CD1c-positive myeloid dendritic cell (primary cell): ENCODE measurements around the gene SCNN1A.
"Not testable (repeated sequence)": the region's sequence is repeated elsewhere in the genome, so short reads cannot be mapped to it uniquely, and the experiment has no call there.

ENCODE experiments used
- DNase-seq: peaks from one replicate; pipeline ENCODE4 v3.0.0-alpha.2; 2016; ENCODE audit errors: extremely low spot score

Gene SCNN1A

DNA sequence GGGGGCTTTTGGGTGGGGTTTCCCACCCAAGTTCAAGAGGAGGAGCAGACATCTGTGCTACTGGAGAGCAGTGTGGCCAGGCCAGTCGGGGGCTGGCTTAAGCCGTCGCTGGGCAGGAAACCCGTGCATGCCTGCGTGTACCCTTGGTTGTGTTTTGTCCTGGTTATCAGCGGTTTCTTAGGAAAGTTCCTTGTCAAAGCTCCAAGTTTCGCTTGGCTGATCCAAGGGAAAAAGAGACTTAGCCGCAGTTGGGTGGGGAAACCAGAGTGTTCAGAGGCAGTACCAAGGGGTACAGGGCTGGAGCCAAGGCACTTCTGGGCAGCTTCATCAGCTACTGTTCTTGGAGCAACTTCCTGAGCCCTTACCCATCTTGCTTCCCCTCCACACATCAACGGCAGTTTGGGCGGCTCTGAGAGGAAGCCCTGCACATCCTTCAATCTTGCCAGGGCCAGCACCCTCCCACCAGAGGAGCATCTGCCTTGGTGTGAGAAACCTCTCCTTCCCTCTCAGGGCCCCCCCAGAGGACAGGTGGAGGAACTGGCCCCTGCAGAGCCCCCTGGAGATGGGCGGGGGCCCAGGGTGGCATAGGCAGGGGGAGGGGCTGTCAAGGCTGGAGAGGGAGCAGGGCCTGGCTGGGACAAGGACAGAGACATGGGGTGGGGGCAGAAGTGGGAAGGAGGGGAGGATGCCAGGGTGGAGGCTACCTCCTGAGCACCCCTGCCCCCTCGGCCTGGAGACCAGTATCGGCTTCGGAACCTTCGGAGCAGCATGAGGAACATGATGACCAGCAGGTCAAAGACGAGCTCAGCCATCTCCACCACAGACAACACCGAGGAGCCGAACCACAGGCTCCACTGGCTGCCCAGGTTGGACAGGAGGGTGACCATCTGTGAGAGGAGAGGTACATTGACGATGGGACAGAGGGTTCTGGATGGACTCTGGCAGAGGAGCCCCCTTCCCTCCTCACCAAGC lies 27.7 kb downstream of the SCNN1A start:
- DNase-seq, result no peak

DNA sequence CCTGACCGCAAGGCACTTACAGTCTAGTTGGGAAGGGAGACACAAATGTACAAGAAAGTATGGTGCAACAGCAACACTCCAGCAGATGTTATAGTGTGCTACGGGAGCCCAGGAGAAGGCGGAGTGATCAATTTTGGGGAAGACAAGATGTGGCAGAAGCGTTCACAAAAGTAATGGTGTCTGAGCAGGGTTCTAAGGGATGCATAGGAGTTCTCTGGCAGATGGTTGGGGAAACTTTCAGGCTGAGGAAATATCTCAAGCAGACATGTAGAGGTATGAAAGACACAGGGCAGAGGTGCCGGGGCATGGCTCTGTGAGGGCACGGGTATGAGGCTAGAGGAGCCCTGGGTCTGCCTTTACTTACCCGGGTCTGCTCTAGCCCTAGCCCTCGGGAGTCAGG lies 28.4 kb downstream of the SCNN1A start:
- no peak for DNase-seq

DNA sequence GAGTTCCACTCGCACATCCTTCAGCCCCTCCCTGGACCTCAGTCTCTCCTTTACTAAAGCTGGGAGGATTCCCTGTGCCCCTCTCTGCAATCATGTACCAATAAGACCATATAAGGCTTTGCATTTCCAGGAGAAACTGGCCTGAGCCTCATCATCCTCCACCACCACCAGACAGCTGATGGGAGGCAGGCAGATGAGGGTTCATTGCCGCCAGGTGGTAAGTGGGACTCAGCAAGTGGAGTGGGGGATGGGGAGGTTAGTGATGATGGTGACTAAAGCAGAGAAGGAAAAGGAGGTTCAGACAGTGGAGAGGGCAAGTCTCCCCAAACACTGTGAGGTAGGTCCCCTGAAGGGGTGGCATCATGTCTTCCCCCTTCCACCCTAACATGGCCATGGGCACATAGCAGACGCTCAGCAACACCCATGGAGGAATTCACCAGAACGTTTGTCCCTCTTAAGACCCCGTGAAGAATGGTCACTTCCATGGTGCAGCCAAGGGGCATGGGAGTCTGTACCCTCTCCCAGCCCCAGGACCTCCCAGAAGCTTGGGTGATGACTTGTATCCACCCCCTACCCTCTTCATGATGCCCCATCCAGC lies 29.0 kb downstream of the SCNN1A start:
- no peak for DNase-seq

DNA sequence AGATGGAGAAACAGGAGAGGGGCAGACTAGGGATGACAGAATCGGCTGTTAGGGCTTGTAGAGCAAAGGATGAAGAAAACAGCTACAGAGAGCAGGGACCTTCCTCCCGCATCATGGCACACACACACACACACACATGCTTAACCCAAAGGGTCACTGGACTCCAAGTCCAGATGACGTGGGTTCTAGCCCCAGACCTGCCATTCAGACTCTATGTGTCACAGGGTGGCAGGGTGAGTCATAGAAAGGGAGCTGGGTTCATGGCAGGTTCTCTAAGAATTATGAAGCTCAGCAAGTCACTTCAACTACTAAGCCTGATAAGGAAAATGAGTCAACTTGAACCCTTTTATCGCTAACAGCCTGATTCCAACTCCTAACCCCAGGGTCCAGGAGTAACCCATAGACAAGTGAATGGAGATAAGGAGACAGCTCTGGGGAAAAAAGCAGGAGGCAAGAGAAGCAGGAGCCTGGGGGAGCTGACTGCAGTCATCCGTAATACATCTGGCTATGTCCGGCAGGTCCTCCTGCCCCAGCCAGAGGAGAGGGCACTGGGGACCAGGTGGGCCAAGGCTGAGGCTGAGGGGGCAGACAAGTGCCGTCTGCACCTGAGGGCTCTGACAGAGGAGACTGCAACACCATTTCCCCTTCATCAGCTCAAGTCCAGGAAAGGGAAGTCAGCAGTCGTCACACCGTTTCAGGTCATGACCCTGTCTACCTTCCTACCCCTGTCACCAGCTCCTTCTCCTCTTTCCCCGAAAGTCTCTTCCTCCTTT lies 29.9 kb downstream of the SCNN1A start:
- DNase-seq, result peak; percentile 73

DNA sequence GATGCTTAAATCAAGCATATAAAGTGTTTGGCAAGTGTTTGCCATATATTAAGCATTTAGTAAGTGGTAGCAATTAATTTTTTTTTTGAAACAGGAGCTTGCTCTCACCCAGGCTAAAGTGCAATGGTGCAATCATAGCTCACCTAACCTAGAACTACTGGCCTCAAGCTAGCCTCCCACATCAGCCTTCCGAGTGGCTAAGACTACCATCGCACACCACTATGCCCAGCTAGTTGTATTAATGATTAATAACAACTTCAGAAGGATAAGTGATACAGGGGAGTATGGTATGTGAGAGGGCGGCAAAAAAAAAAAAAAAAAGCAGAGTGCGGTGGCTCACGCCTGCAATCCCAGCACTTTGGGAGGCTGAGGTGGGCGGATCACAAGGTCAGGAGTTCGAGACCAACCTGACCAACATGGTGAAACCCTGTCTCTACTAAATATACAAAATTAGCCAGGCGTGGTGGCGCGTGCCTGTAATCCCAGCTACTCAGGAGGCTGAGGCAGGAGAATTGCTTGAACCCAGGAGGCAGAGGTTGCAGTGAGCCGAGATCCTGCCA lies 31.2 kb downstream of the SCNN1A start:
- DNase-seq, result not testable (repeated sequence)

DNA sequence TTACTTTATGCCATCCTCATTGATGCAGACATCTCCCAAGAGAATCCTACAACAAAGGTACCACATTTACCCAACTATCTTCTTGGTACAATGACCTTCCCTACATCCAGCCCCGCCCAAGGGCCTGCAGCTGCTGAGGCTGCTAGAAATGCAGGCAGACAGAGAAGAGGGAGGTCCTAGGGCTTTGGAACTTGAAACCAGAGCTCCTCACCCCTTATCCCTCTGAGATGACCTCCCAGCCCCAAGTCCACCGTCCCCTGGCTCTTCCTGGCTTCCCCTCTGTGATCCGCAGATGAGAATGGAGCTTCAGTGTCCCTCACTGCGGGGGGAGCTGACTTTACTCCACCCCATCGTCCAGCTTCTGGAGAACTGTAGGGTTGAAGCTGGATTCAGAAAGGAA lies 31.8 kb downstream of the SCNN1A start:
- DNase-seq, result no peak

DNA sequence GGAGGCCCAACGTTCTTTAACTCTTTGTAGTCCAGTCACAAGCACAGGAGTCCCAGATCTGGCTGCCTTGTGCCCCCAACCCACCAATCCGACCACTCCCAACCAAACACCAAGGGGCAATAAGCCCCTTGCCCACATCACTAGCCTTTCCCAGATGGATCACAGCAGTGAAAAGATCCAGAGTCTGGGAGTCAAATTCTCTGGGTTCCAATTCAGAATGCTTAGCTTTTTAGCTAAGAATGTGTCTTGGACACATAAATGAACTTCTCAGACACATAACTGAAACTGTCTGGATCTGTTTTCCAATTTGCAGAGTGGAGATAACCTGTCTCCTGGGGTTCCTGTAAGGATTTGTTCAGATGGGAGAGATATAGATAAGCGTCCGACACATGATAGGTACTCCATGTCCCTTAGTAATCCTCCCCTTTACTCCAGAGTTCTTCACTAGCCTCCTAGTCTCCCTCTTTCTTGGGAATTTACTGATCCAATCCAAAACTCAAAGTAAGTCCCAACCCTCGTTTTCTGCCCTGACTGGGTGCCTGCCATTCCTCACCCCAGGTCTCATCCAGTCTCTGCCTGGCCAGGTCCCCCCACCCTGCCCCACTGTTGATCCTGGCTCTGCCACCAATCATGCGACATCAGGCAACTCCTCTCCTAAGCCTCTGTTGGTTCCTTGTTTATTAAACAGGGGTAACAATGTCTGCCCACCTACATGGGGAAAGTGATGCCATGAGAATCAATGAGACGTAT lies 33.0 kb downstream of the SCNN1A start:
- no peak for DNase-seq

DNA sequence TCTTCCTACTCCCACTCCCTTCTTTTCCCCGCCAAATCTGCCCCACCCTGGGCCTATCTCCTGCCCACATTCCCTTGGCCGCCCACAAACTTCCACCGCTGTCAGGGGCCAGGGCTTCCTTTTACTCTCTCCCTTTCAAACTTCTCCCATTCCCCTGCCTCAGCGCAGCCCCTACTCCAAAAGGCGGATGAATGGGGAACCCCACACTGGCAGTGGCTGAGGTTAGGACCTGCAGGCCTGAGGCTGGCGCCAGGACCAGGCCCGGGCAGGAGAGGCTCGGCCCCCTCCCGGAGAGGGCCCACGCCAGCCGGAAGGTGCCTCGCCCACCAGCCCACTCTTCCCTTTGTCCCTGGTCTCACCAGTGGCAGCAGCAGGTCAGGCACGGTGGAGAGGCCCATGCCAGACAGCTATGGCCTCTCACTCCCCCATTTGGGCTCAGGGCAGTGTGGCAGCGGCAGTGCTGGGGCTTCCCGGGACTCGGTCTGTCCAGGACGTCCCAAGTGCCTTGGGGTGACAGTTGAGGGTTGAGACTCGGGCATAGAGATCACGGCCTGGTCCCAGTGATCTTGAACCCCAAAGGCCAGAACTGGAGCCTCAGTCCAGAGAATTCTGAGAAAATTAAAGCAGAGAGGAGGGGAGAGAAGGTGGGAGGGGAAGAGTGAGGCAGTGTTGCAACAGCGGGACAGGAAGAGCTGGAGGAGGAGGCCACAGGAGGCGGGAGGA lies 33.8 kb downstream of the SCNN1A start, which contains the start of gene TNFRSF1A:
TSS of gene TNFRSF1A (minus strand) at position 660 of the 723 bp plus-strand sequence. CDS start at position 398, 262 bp downstream.
- peak; percentile 65 for DNase-seq

DNA sequence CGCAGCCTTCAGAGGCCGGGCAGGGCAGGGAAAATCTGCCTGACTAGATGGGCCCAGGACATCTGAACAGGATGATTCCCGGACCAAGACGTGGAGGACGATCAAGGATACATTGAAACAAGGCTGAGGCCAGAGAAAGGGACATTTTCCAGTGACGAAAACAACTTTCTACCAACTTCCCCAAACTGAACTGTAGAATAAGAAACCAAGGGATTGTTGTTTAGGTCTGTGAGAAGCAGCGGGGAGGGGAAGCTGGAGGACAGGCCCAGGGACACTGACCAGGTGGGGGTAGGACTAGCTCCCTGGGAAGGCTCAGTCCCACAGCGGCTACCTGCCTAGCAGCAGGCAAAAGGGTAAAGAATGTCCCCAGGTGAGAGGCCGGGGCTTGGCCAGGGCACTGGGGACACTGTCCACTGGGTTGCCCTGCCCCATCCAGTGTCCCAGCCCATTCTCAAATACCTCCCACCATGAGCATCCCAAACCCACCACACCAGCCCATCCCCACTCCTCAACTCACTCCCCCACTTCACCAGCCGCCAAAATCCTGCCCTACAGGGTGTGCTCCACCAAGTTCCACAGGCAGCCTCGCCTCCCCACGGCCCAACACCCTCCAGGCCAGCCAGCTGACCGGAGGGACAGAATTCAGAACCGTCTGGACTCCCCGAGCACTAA lies 34.5 kb downstream of the SCNN1A start:
- DNase-seq, result peak; percentile 73

DNA sequence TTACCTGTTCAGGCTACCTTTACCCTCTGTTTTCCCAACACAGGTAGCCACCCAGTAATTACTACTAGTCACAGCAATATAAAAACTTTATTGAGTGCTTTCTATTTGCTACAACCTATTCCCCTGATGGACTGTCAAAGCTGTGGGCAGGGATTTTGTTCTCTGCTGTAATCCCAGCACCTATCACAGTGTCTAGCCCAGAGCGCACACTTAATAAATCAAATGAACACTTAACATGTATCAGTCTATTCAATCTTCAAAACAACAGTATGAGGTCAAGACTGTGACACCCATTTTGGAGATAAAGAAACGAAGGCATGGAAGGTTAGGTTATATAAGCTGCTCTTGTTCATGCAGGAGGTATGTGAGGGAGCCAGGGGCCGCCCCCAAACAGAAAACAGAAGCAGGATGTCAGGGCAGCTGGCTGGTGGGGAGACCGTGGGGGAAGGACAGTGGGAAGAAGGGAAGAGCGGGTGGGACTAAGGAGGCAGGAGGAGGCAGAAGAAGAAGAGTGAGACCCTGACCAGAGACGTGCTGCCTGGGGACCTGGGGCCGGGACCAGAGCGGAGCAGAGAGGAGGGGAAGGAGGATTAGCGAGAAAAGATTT lies 35.2 kb downstream of the SCNN1A start:
- DNase-seq, result no peak

DNA sequence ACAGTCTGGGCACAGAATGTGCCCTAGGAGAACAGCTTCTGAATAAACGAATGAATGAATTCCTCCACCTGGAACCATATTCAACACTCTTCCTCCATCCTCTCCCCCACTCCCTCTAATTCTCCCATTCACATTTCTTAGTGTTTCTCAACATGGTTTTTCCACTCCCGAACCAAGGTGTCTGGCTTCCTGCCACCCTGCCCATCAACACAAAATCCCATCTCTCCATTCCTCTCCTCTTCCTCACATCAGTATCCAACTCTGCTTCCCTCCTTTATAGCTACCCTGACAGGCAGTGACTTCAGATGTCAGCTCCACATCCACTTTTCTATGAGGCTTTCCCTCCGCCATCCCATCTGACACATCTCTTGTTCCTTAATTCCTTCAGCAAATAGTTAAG lies 36.4 kb downstream of the SCNN1A start:
- DNase-seq, result no peak

DNA sequence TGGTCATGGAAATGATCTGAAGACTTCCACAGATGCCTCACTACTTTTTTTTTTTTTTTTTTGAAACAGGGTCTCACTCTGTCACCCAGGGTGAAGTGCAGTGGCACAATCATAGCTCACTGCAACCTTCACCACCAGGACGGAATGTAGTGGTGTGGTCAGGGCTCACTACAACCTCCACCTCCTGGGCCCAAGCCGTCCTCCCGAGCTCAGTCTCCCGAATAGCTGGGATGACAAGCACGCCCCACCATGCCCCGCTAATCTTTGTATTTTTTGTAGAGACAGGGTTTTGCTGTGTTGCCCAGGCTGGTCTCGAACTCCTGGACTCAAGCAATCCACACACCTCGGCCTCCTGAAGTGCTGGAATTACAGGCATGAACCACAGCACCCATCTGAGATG lies 36.8 kb downstream of the SCNN1A start:
- not testable (repeated sequence) for DNase-seq

DNA sequence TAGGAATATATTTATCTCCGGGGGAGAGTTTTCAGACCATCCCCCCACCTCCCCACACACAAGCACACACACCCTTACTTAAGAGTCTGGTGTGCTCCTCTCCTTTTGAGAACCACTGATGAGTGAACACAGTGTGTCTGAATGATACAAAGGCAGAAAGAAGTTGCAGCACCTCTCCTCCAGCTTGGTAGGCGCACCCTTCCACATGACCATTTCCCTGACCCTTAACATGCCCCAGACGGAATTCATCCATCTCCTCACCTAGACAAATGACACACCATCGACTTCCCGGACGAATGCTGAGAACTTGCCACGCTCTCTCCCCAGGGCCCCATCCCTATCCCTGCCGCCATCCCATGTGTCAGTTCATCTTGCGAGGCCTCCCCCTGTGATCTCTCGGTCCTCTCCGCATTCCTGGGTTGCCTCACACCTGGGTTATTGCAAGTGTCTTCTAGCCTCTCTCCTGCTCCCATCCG lies 37.4 kb downstream of the SCNN1A start:
- no peak for DNase-seq

DNA sequence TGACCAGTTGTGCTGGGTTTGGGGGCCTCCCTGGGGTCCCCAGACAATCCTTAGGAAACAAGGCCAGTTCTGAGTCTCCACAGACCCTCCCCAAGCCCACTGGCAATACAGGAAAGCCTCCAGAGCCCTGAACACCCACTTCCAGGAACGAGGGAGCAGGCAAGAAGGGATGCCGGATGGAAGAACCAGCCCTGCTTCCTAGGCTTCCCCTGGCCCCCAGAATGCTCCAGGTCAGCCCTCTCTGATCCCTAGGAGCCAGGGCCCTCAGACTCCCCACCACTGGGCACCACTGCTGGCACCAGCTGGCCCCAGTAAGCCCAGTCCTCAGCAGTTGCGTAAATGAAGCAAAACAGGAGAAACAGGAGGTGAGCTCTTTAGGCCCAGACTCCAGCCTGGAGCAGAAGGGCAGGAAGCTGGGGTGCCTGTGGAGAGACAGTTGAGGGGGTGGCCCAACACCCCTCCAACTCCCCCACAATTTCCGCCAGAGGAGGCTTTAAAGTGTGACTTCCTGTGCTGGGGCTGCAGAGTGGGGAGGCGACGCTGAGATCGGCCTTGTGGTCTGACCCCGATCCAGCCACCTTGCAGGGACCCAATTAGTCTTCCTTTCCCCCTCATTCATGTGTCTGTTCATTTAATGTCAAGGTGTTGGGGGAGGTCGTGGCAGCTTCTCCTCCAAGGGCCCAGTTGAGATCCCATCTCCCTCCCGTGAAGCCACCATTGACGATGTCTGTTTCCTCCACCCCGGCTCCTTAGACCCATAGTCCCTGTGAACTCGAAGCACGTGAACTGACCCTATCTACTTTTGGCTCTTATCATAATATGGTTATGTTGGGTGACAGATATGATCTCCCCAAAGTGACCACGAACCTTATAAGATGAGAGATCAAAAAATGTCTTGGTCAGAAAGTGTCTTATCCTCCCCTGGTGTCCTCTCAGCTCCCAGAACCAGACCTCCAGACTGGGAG lies 38.2 kb downstream of the SCNN1A start:
- DNase-seq, result no peak

DNA sequence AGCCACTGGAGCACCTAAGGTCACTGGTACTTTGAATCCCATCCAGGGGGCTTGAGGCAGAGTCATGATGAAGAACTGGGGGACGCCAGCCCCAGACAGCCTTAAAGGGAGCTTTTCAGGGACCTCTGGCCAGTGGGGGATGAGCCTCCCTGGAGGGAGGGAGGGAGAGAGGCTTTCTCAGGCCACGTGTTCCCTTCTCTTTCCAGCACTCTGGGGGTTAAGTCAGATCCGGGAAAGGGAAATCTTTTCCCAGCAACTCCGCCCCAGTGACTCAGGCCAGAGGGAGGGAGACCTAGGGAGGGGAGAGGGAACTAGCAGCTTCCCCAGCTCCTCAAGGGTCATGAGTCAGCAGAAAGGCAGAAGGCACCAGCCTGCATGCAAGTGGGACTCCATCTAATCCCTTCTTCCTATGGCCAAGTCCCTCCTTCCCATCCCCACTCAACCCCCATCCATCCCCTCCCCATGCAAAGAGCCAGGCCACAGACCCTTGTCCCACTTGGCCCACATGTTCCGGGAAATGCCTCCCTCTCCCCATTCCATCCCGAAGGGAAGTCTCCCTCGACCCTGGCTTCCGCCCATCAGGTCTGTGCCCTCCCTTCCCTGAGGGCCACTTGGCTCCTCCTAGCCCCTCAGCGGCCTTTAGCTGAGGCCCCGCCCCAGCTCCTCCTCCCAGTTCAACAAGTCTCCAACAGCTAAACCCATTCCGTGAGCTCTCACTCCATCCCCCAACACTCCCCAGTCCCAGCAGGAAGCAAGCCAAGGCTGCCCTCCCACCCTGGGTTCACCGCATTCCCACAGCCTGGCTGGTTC lies 39.1 kb downstream of the SCNN1A start:
- DNase-seq, result peak; percentile 93

DNA sequence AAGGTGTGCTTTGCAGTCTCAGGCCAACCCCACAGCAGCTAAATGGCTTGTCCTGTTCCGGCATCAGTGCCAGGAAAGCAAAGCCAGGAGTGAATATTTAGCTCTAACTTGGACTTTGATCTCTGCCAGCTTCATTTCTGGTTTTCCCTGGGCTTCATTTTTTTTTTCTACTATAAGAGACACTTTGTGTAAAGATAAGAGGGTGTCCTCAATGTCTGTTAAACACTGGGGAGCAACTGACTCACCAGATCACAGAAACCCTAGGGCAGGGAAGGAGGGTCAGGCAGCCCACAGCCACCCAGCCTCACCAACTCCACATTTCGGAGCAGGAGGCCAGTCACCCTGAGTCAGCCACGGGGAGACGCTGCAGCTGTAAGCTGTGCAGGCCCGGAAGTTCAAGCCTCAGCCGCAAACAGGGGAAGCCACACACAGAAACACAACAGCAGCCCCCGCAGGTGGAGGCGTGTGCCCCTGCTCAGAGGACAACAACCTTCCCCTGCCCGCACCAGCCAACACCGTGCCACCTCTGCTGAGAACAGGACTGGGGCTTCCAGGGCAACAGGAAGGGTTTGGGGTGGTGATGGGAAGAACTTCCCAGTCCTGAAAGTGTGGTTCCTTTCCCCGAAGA lies 39.8 kb downstream of the SCNN1A start:
- DNase-seq, result peak; percentile 92

DNA sequence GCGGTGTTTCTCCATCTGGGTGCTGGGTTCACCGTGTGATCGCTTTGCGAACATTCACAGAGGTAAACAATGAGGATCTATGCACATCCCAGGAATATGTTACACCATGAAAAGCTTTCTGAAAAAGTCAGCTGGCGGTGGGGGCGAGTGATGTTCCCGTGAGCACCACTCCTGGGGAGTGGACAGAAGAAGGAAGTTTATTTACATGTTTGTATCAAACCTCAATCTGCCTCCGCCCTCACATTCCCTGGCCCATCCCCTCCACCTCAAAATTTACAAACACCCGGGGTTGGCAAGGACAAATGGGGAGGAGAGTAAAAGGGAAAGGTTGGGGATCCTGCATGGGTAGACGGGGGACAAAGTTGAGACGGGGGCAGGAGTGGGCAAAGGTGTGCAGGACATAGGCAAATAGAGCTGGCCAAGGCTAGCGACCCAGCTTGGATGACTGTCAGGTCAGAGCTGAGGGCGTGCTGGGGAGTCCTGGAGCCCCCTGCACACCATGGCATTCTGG lies 40.4 kb downstream of the SCNN1A start:
- peak; percentile 59 for DNase-seq
